ENCODE measurements around the gene OR1A1.

GRCh38 chr17:3222505-3222904 lies 15.0 kb downstream of the OR1A1 start:
- TF ChIP-seq EZH2 (IDR thresholded peaks at IDR 0.05; ENCODE audit: low read depth), result no peak
- no peak for TF ChIP-seq CTCF (conservative IDR thresholded peaks at IDR 0.05)
